Measurements from ENCODE around the gene CRELD2. TPM values are rescaled to one million over a fixed set of nuclear protein-coding genes. Genes with fewer than 3 reads are reported as not detected.

Gene CRELD2
- total RNA-seq, 2 experiments from 2014 or later = 21.2 to 23.3 TPM

DNA sequence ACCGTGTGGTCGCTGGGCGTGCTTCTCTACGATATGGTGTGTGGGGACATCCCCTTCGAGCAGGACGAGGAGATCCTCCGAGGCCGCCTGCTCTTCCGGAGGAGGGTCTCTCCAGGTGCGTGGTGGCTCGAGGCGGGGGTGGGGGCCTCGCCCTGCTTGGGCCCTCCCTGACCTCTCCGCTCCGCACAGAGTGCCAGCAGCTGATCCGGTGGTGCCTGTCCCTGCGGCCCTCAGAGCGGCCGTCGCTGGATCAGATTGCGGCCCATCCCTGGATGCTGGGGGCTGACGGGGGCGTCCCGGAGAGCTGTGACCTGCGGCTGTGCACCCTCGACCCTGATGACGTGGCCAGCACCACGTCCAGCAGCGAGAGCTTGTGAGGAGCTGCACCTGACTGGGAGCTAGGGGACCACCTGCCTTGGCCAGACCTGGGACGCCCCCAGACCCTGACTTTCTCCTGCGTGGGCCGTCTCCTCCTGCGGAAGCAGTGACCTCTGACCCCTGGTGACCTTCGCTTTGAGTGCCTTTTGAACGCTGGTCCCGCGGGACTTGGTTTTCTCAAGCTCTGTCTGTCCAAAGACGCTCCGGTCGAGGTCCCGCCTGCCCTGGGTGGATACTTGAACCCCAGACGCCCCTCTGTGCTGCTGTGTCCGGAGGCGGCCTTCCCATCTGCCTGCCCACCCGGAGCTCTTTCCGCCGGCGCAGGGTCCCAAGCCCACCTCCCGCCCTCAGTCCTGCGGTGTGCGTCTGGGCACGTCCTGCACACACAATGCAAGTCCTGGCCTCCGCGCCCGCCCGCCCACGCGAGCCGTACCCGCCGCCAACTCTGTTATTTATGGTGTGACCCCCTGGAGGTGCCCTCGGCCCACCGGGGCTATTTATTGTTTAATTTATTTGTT, 44.6 kb downstream of the CRELD2 start:
- ChIA-PET POLR2A (interaction anchor here (0.6 to 5.9 kb wide), 10 partner anchors 8 to 139 kb away, joined by 3 to 92 read pairs (median 10); no protein-coding TSS in a partner anchor), CTCF (interaction anchor here (1.0 to 1.2 kb wide), 2 partner anchors 31 to 32 kb away, joined by 3 to 11 read pairs; no protein-coding TSS in a partner anchor)
- H3K9me3 ChIP-seq (ENCODE audit: control insufficient read depth in 1 of 2, insufficient read depth in 1 of 2, low read length in 2 of 2) = no peaks in the 10 kb centered on the region
- DNase-seq (peak in 6 of 14 experiments; percentile 3 to 37 (median 20)), ATAC-seq (ENCODE audit: poor library complexity) (no peak)
- Mint-ChIP-seq H3K36me3 (ENCODE audit: low read depth) (peaks cover 48% of the 10 kb centered on the region), H3K9me3 (no peaks in the 10 kb centered on the region), H3K4me3 (peak overlapping the region; percentile 85), H3K27me3 (no peaks in the 10 kb centered on the region), H3K27ac (peak overlapping the region; percentile 97), H3K4me1 (ENCODE audit: low read depth) (peaks cover 28% of the 10 kb centered on the region)
- peaks cover 66% of the 10 kb centered on the region for H3K4me1 ChIP-seq (ENCODE audit: insufficient read depth, low read length)
- no peaks in the 10 kb centered on the region for H3K27me3 ChIP-seq (ENCODE audit: control insufficient read depth in 1 of 2, insufficient read depth in 2 of 2, low read length in 2 of 2)
- intact Hi-C loops (cut with DNase I, micrococcal nuclease) = loop anchor here (1.0 to 5.0 kb wide), 3 partner anchors 27 to 67 kb away; no protein-coding TSS in a partner anchor
- H3K27ac ChIP-seq (ENCODE audit: low read depth in 1 of 2, low read length in 2 of 2) = peak overlapping the region; percentile 91 to 94
- TF ChIP-seq, protein P1, sequence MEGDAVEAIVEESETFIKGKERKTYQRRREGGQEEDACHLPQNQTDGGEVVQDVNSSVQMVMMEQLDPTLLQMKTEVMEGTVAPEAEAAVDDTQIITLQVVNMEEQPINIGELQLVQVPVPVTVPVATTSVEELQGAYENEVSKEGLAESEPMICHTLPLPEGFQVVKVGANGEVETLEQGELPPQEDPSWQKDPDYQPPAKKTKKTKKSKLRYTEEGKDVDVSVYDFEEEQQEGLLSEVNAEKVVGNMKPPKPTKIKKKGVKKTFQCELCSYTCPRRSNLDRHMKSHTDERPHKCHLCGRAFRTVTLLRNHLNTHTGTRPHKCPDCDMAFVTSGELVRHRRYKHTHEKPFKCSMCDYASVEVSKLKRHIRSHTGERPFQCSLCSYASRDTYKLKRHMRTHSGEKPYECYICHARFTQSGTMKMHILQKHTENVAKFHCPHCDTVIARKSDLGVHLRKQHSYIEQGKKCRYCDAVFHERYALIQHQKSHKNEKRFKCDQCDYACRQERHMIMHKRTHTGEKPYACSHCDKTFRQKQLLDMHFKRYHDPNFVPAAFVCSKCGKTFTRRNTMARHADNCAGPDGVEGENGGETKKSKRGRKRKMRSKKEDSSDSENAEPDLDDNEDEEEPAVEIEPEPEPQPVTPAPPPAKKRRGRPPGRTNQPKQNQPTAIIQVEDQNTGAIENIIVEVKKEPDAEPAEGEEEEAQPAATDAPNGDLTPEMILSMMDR (IDR thresholded peaks at IDR 0.05) = no peak
- H3K36me3 ChIP-seq (ENCODE audit: insufficient read depth, low read length) = peaks cover 32% of the 10 kb centered on the region
- peak overlapping the region; percentile 82 for H3K4me3 ChIP-seq (ENCODE audit: low read length)

DNA sequence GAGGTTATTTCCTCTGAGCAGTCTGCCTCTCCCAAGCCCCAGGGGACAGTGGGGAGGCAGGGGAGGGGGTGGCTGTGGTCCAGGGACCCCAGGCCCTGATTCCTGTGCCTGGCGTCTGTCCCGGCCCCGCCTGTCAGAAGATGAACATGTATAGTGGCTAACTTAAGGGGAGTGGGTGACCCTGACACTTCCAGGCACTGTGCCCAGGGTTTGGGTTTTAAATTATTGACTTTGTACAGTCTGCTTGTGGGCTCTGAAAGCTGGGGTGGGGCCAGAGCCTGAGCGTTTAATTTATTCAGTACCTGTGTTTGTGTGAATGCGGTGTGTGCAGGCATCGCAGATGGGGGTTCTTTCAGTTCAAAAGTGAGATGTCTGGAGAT, 45.2 kb downstream of the CRELD2 start:
- no peak overlapping the region for H3K4me3 ChIP-seq (ENCODE audit: low read length)
- ATAC-seq (ENCODE audit: poor library complexity) = no peak
- Mint-ChIP-seq H3K36me3 (ENCODE audit: low read depth) (peaks cover 48% of the 10 kb centered on the region), H3K4me1 (ENCODE audit: low read depth) (peaks cover 28% of the 10 kb centered on the region), H3K4me3 (peak overlapping the region; percentile 85), H3K27me3 (no peaks in the 10 kb centered on the region), H3K27ac (peak overlapping the region; percentile 97), H3K9me3 (no peaks in the 10 kb centered on the region)
- peaks cover 68% of the 10 kb centered on the region for H3K4me1 ChIP-seq (ENCODE audit: insufficient read depth, low read length)
- H3K27ac ChIP-seq (ENCODE audit: low read depth in 1 of 2, low read length in 2 of 2) = peak overlapping the region; percentile 91 to 94
- peak in 5 of 14 experiments; percentile 0 to 45 (median 31) for DNase-seq
- TF ChIP-seq, protein P1 (IDR thresholded peaks at IDR 0.05) = no peak
- H3K36me3 ChIP-seq (ENCODE audit: insufficient read depth, low read length) = peaks cover 32% of the 10 kb centered on the region
- ChIA-PET CTCF (no interaction called here), POLR2A (interaction anchor here (1.4 to 5.9 kb wide), 4 partner anchors 7 to 33 kb away, joined by 3 to 92 read pairs (median 18); no protein-coding TSS in a partner anchor)
- intact Hi-C loops (cut with DNase I, micrococcal nuclease) = loop anchor here (2.0 to 5.0 kb wide), 2 partner anchors 19 to 36 kb away; no protein-coding TSS in a partner anchor
- H3K27me3 ChIP-seq (ENCODE audit: control insufficient read depth in 1 of 2, insufficient read depth in 2 of 2, low read length in 2 of 2) = no peaks in the 10 kb centered on the region
- H3K9me3 ChIP-seq (ENCODE audit: control insufficient read depth in 1 of 2, insufficient read depth in 1 of 2, low read length in 2 of 2) = no peaks in the 10 kb centered on the region

DNA sequence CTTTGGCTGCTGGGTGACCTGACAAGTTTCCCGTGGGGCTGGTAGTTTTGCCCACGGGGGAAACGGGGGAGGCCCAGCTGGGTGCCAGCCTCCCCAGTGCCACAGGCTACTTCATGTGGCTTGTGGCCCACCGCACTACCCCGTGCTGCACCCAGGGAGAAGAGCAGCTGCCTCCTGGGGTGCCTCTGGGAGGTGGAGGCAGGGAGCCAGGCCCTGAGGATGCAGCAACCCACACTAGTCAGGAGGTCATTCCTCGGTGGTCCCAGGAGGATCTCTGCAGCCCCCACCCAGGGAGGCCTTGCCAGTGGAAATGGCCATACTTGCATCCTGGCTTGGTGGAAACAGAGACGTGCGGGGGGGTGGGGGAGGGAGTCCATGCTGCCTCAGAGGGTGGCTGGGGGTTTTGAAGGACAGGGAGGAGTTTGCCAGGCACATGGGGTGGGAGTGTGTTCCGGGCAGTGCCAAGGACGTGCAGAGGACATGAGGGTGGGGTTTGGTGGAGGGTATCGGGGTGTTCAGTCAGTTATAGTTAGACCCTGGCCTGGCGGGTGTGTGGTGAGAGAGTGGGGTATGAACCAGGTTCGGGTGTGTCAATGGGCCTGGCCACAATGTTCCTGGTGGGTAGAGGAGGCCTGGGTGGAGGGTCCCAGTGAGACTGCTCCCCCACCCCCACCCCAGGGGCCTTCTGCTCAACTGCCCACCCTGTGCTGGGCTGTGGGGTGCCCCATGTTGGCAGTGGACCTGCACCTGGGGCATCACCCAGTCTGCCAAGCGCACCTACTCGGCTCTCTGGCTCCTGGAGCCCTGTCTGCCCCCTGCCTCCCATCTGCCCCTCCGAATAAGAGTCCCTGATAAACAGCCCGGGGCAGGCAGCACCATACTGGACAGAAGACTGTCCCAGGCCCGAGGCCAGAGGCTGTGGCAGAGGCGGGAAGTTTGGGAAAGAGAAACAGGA, 46.0 kb downstream of the CRELD2 start:
- Mint-ChIP-seq H3K27ac (peak overlapping the region; percentile 97), H3K27me3 (no peaks in the 10 kb centered on the region), H3K9me3 (no peaks in the 10 kb centered on the region), H3K4me3 (peak overlapping the region; percentile 85), H3K36me3 (ENCODE audit: low read depth) (peaks cover 43% of the 10 kb centered on the region), H3K4me1 (ENCODE audit: low read depth) (peaks cover 28% of the 10 kb centered on the region)
- Histone ChIP-seq H3K27me3 (ENCODE audit: control insufficient read depth in 1 of 2, insufficient read depth in 2 of 2, low read length in 2 of 2) (no peaks in the 10 kb centered on the region), H3K4me3 (ENCODE audit: low read length) (no peak overlapping the region), H3K9me3 (ENCODE audit: control insufficient read depth in 1 of 2, insufficient read depth in 1 of 2, low read length in 2 of 2) (no peaks in the 10 kb centered on the region), H3K4me1 (ENCODE audit: insufficient read depth, low read length) (peaks cover 68% of the 10 kb centered on the region), H3K36me3 (ENCODE audit: insufficient read depth, low read length) (peaks cover 32% of the 10 kb centered on the region), H3K27ac (ENCODE audit: low read depth in 1 of 2, low read length in 2 of 2) (peak overlapping the region; percentile 91 to 94)
- ChIA-PET POLR2A (interaction anchor here (1.0 to 5.9 kb wide), 4 partner anchors 28 to 34 kb away, joined by 3 to 92 read pairs (median 10); no protein-coding TSS in a partner anchor), CTCF (no interaction called here)
- ATAC-seq (ENCODE audit: poor library complexity) (no peak), DNase-seq (peak in 6 of 14 experiments; percentile 9 to 71 (median 28))
- TF ChIP-seq, protein P1 (IDR thresholded peaks at IDR 0.05) = no peak
- intact Hi-C loops (cut with DNase I, micrococcal nuclease) = loop anchor here (2.0 to 5.0 kb wide), 2 partner anchors 18 to 37 kb away; no protein-coding TSS in a partner anchor

Measured in CD4-positive, alpha-beta T cell (primary cell).